Small intestine (tissue), 7 donors: ENCODE results near the gene DCUN1D1. TPM values are rescaled to one million over a fixed set of nuclear protein-coding genes. Genes with fewer than 3 reads are reported as not detected.

ENCODE experiments used
- DNase-seq, 2 donors: peaks; one replicate each; pipeline versions ENCODE4 v3.0.0 to v3.0.0-alpha.2; 2013
- FAIRE-seq: peaks from 2 replicates; lab custom pipeline; 2012; peaks lifted over from hg19 to GRCh38; lab: Jason Lieb, UNC
- H3K27ac ChIP-seq, 3 donors: one replicate each; pipeline ENCODE4 v1.5.1; 2013; ENCODE audit warnings: low read length in 2 of 3, mild to moderate bottlenecking in 2 of 3, control low read depth in 1 of 3, inconsistent platforms in 1 of 3, low read depth in 1 of 3, moderate library complexity in 1 of 3
- H3K27me3 ChIP-seq, 3 donors: one replicate each; pipeline ENCODE4 v1.6.1; 2013; ENCODE audit warnings: low read length in 3 of 3, inconsistent platforms in 1 of 3; ENCODE audit not compliant: control insufficient read depth in 3 of 3, insufficient read depth in 3 of 3
- H3K36me3 ChIP-seq, 3 donors: one replicate each; pipeline ENCODE4 v1.6.1; 2013; ENCODE audit warnings: low read length in 3 of 3, inconsistent platforms in 1 of 3, low read depth in 1 of 3, mild to moderate bottlenecking in 1 of 3, moderate library complexity in 1 of 3; ENCODE audit not compliant: control insufficient read depth in 3 of 3, insufficient read depth in 2 of 3
- H3K4me1 ChIP-seq, 3 donors: one replicate each; pipeline ENCODE4 v1.6.1; 2013; ENCODE audit warnings: low read length in 2 of 3, inconsistent platforms in 1 of 3, low read depth in 1 of 3, mild to moderate bottlenecking in 1 of 3, moderate library complexity in 1 of 3; ENCODE audit not compliant: control insufficient read depth in 3 of 3, insufficient read depth in 2 of 3
- H3K4me3 ChIP-seq, 3 donors: one replicate each; pipeline ENCODE4 v1.5.1; 2013; ENCODE audit warnings: low read length in 3 of 3, control low read depth in 1 of 3, inconsistent platforms in 1 of 3, low read depth in 1 of 3, mild to moderate bottlenecking in 1 of 3, moderate library complexity in 1 of 3
- H3K9me3 ChIP-seq, 2 donors: one replicate each; pipeline ENCODE4 v1.6.1; 2013; ENCODE audit warnings: low read depth in 1 of 2, low read length in 1 of 2; ENCODE audit not compliant: control insufficient read depth in 2 of 2, insufficient read depth in 1 of 2
- WGBS, 3 donors: extraction: QIAGEN DNeasy Blood & Tissue Kit; methylation state at CpG; one replicate each; pipeline ENCODE4 v1.1.7; 2013; 5-methylcytosine and 5-hydroxymethylcytosine counted together
- polyA plus RNA-seq, 4 donors: library from polyadenylated mRNA; stranded (reverse) in 3 of 4; unstranded in 1 of 4; fragments of 200-250 nt in 3 of 4; fragments of 120-200 nt in 1 of 4; gene quantifications; one replicate each; pipeline versions ENCODE4 v1.2.1 to v1.2.3, GENCODE V29; 2013
- donor health status: healthy with polysubstance abuse.
- donor health status: control.
- donor health status: control.
- donor health status: Bipolar disorder and iron deficiency.
- donor health status: healthy.

Gene DCUN1D1
- polyA plus RNA-seq, 4 donors, result 9.2 to 40.0 (median 11.7) TPM

GRCh38 chr3:182921665-182922355 is 58.5 kb downstream of the DCUN1D1 start:
- H3K9me3 ChIP-seq, result no peaks in the 10 kb centered on the region

DNA sequence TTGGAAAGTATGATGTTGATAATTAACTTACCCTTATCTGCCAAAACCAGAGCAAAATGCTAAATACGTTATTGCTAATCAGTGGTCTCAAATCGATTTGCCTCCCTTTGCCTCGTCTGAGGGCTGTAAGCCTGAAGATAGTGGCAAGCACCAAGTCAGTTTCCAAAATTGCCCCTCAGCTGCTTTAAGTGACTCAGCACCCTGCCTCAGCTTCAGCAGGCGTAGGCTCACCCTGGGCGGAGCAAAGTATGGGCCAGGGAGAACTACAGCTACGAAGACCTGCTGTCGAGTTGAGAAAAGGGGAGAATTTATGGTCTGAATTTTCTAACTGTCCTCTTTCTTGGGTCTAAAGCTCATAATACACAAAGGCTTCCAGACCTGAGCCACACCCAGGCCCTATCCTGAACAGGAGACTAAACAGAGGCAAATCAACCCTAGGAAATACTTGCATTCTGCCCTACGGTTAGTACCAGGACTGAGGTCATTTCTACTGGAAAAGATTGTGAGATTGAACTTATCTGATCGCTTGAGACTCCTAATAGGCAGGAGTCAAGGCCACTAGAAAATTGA is 59.7 kb downstream of the DCUN1D1 start:
- H3K9me3 ChIP-seq, result no peaks in the 10 kb centered on the region
- H3K27me3 ChIP-seq, result no peaks in the 10 kb centered on the region
- WGBS, 3 donors, result 64 to 69% (median 67%) methylated on average over 9 of the region's 9 CpGs
- DNase-seq (peak in 1 of 2 donors; percentile 69), FAIRE-seq (no peak)
- peak overlapping the region in 1 of 3 donors; percentile 13 for H3K27ac ChIP-seq
- H3K4me1 ChIP-seq, result peaks cover 0 to 10% (median 0%) of the 10 kb centered on the region in 3 donors
- H3K4me3 ChIP-seq, result no peak overlapping the region
- peaks cover 3 to 5% (median 4%) of the 10 kb centered on the region in 3 donors for H3K36me3 ChIP-seq

More at GRCh38 chr3:182921665-182922355, 58.5 kb downstream of the DCUN1D1 start:
- Histone ChIP-seq H3K4me3 (no peak overlapping the region), H3K4me1 (peaks cover 0 to 10% (median 0%) of the 10 kb centered on the region in 3 donors), H3K27ac (no peak overlapping the region), H3K36me3 (peaks cover 3 to 5% (median 3%) of the 10 kb centered on the region in 3 donors), H3K27me3 (no peaks in the 10 kb centered on the region)
- WGBS, 3 donors, result 88 to 89% (median 88%) methylated on average over 4 of the region's 4 CpGs
- FAIRE-seq (no peak), DNase-seq (no peak)

GRCh38 chr3:182919866-182920357 is 60.4 kb downstream of the DCUN1D1 start:
- Histone ChIP-seq H3K36me3 (peaks cover 3 to 5% (median 4%) of the 10 kb centered on the region in 3 donors), H3K4me3 (no peak overlapping the region), H3K27me3 (no peaks in the 10 kb centered on the region), H3K9me3 (no peaks in the 10 kb centered on the region), H3K27ac (no peak overlapping the region), H3K4me1 (peaks cover 0 to 10% (median 0%) of the 10 kb centered on the region in 3 donors)
- no peak for DNase-seq
- no peak for FAIRE-seq
- WGBS, 3 donors, result 86 to 90% (median 90%) methylated on average over 5 of the region's 5 CpGs

DNA sequence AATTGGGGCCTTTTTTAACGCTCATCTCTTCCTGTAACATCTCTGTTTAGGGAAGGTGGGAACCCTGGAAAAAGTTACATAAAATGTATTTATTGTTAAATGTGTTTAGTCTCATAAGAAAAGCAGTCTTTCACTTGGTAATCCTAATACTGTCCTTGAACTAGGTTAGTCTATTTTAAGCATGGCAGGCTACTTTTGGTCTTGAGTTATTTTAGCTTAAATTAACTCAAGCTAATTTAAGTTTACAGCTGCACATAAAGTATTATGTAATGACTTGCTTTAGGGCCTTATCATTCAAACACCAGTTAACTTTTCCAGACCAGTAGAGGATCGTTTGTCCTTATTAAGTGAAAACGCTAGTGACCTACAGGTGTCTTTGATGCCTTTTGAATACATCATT is 63.2 kb downstream of the DCUN1D1 start:
- no peak overlapping the region for H3K4me3 ChIP-seq
- no peaks in the 10 kb centered on the region for H3K9me3 ChIP-seq
- H3K4me1 ChIP-seq, result peaks cover 0 to 10% (median 0%) of the 10 kb centered on the region in 3 donors
- no peak for DNase-seq
- 77 to 81% (median 80%) methylated on average over 3 of the region's 3 CpGs for WGBS, 3 donors
- H3K36me3 ChIP-seq, result peaks cover 5 to 7% (median 6%) of the 10 kb centered on the region in 3 donors
- no peak for FAIRE-seq
- no peaks in the 10 kb centered on the region for H3K27me3 ChIP-seq
- no peak overlapping the region for H3K27ac ChIP-seq

GRCh38 chr3:182914341-182914740 is 66.0 kb downstream of the DCUN1D1 start:
- 73 to 96% (median 85%) methylated on average over 1 of the region's 1 CpG for WGBS, 3 donors
- FAIRE-seq, result no peak
- no peak for DNase-seq
- H3K27me3 ChIP-seq, result no peaks in the 10 kb centered on the region
- H3K36me3 ChIP-seq, result peaks cover 0 to 14% (median 4%) of the 10 kb centered on the region in 3 donors
- no peaks in the 10 kb centered on the region for H3K9me3 ChIP-seq
- no peaks in the 10 kb centered on the region for H3K4me1 ChIP-seq
- H3K4me3 ChIP-seq, result no peak overlapping the region
- H3K27ac ChIP-seq, result no peak overlapping the region

DNA sequence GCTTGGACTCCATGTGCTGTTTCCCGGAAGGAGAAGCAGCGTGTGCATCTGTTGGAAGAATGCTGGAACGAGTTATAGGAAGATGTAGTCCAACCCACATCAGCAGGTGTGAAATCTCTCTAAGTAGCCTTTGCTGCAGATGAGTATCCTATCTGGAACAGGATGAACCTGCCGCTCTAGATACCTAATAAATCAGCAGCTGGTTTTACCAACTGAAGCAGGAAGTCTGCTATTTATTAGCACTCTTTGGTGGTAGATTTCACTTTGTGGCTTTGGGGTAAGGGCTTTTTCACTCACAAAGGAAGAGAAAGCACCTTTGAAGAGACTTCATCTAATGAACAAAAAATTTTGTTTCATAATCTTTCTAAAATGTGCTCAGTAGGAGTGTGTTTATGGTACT is 66.4 kb downstream of the DCUN1D1 start:
- FAIRE-seq (no peak), DNase-seq (peak in 1 of 2 donors; percentile 42)

GRCh38 chr3:182912474-182912873 is 67.9 kb downstream of the DCUN1D1 start:
- Histone ChIP-seq H3K27me3 (no peaks in the 10 kb centered on the region), H3K36me3 (peaks cover 0 to 18% (median 4%) of the 10 kb centered on the region in 3 donors), H3K9me3 (no peaks in the 10 kb centered on the region), H3K4me3 (no peak overlapping the region), H3K4me1 (no peaks in the 10 kb centered on the region), H3K27ac (no peak overlapping the region)
- WGBS, 3 donors, result 63 to 89% (median 88%) methylated on average over 5 of the region's 5 CpGs
- FAIRE-seq (no peak), DNase-seq (no peak)

More for the DNA sequence above, 66.4 kb downstream of the DCUN1D1 start:
- Histone ChIP-seq H3K27ac (no peak overlapping the region), H3K27me3 (no peaks in the 10 kb centered on the region), H3K36me3 (peaks cover 0 to 14% (median 4%) of the 10 kb centered on the region in 3 donors), H3K4me3 (no peak overlapping the region), H3K4me1 (no peaks in the 10 kb centered on the region), H3K9me3 (no peaks in the 10 kb centered on the region)
- WGBS, 3 donors, result 64 to 67% (median 66%) methylated on average over 4 of the region's 4 CpGs

GRCh38 chr3:182911782-182912111 is 68.6 kb downstream of the DCUN1D1 start:
- no peak overlapping the region for H3K27ac ChIP-seq
- peaks cover 0 to 20% (median 4%) of the 10 kb centered on the region in 3 donors for H3K36me3 ChIP-seq
- WGBS, 3 donors, result 58 to 84% (median 70%) methylated on average over 5 of the region's 5 CpGs
- no peaks in the 10 kb centered on the region for H3K9me3 ChIP-seq
- no peaks in the 10 kb centered on the region for H3K27me3 ChIP-seq
- FAIRE-seq, result no peak
- H3K4me3 ChIP-seq, result no peak overlapping the region
- no peaks in the 10 kb centered on the region for H3K4me1 ChIP-seq
- no peak for DNase-seq
